ENCODE data around the gene CCND3.
A peak's percentile ranks its signal among the peaks of the same experiment; 100 is the strongest.

CCND3 gene

GRCh38 chr6:41935685-41936072 is 5.9 kb downstream of the CCND3 start:
- no peak overlapping the region for H3K27ac ChIP-seq
- TF ChIP-seq FOXP2 (optimal IDR thresholded peaks at IDR 0.05; ENCODE audit: control extremely low read depth, extremely low read length, insufficient read depth): no peak
- TF ChIP-seq POLR2AphosphoS5 (IDR thresholded peaks at IDR 0.05; ENCODE audit: borderline replicate concordance, low read depth, low read length): 0 out of 2 replicates have a peak, but pooled peaks have one; percentile 11
- TF ChIP-seq EZH2 (IDR thresholded peaks at IDR 0.05): no peak
- no peak for DNase-seq (ENCODE audit: low read depth, low spot score)
- no peak overlapping the region for H3K4me3 ChIP-seq
- H3K9ac ChIP-seq (ENCODE audit: insufficient read length): no peak overlapping the region
- peaks cover 58% of the 10 kb centered on the region for H3K36me3 ChIP-seq (ENCODE audit: insufficient read depth, low read length)
- no peaks in the 10 kb centered on the region for H3K9me3 ChIP-seq (ENCODE audit: low read depth, low read length)

- Histone ChIP-seq H3K27ac (no peak overlapping the region), H3K9ac (ENCODE audit: insufficient read length) (no peak overlapping the region), H3K4me3 (no peak overlapping the region), H3K36me3 (ENCODE audit: insufficient read depth, low read length) (peaks cover 63% of the 10 kb centered on the region), H3K9me3 (ENCODE audit: low read depth, low read length) (no peaks in the 10 kb centered on the region)
- no peak for DNase-seq (ENCODE audit: low read depth, low spot score)
- TF ChIP-seq POLR2AphosphoS5 (IDR thresholded peaks at IDR 0.05; ENCODE audit: borderline replicate concordance, low read depth, low read length): peak; percentile 6; the same call in 1 of the 2 replicates
- TF ChIP-seq EZH2 (IDR thresholded peaks at IDR 0.05): no peak
- TF ChIP-seq FOXP2 (optimal IDR thresholded peaks at IDR 0.05; ENCODE audit: control extremely low read depth, extremely low read length, insufficient read depth): no peak
These were observed 6.4 kb downstream of the CCND3 start for GRCh38 chr6:41935193-41935574.

- DNase-seq (ENCODE audit: low read depth, low spot score): no peak
- H3K9me3 ChIP-seq (ENCODE audit: low read depth, low read length): no peaks in the 10 kb centered on the region
- peak overlapping the region; percentile 46; the same call in 1 of the 2 replicates for H3K27ac ChIP-seq
- peaks cover 70% of the 10 kb centered on the region for H3K36me3 ChIP-seq (ENCODE audit: insufficient read depth, low read length)
- H3K4me3 ChIP-seq: no peak overlapping the region
- TF ChIP-seq POLR2AphosphoS5 (IDR thresholded peaks at IDR 0.05; ENCODE audit: borderline replicate concordance, low read depth, low read length) (peak; percentile 33; the same call in 1 of the 2 replicates), EZH2 (IDR thresholded peaks at IDR 0.05) (no peak), FOXP2 (optimal IDR thresholded peaks at IDR 0.05; ENCODE audit: control extremely low read depth, extremely low read length, insufficient read depth) (no peak)
- no peak overlapping the region for H3K9ac ChIP-seq (ENCODE audit: insufficient read length)
These were observed 7.1 kb downstream of the CCND3 start for GRCh38 chr6:41934278-41935192.

GRCh38 chr6:41932378-41932777 is 9.2 kb downstream of the CCND3 start:
- no peak for DNase-seq (ENCODE audit: low read depth, low spot score)
- peaks cover 91% of the 10 kb centered on the region for H3K36me3 ChIP-seq (ENCODE audit: insufficient read depth, low read length)
- TF ChIP-seq EZH2 (IDR thresholded peaks at IDR 0.05) (no peak), FOXP2 (optimal IDR thresholded peaks at IDR 0.05; ENCODE audit: control extremely low read depth, extremely low read length, insufficient read depth) (no peak), POLR2AphosphoS5 (IDR thresholded peaks at IDR 0.05; ENCODE audit: borderline replicate concordance, low read depth, low read length) (no peak)
- no peak overlapping the region for H3K4me3 ChIP-seq
- no peak overlapping the region for H3K9ac ChIP-seq (ENCODE audit: insufficient read length)
- no peak overlapping the region for H3K27ac ChIP-seq
- no peaks in the 10 kb centered on the region for H3K9me3 ChIP-seq (ENCODE audit: low read depth, low read length)

GRCh38 chr6:41931792-41932191 is 9.8 kb downstream of the CCND3 start:
- Histone ChIP-seq H3K9ac (ENCODE audit: insufficient read length) (no peak overlapping the region), H3K4me3 (no peak overlapping the region), H3K36me3 (ENCODE audit: insufficient read depth, low read length) (peaks cover 97% of the 10 kb centered on the region), H3K9me3 (ENCODE audit: low read depth, low read length) (no peaks in the 10 kb centered on the region), H3K27ac (no peak overlapping the region)
- DNase-seq (ENCODE audit: low read depth, low spot score): no peak
- TF ChIP-seq FOXP2 (optimal IDR thresholded peaks at IDR 0.05; ENCODE audit: control extremely low read depth, extremely low read length, insufficient read depth) (no peak), EZH2 (IDR thresholded peaks at IDR 0.05) (no peak), POLR2AphosphoS5 (IDR thresholded peaks at IDR 0.05; ENCODE audit: borderline replicate concordance, low read depth, low read length) (no peak)

GRCh38 chr6:41929924-41930323 is 11.7 kb downstream of the CCND3 start:
- H3K36me3 ChIP-seq (ENCODE audit: insufficient read depth, low read length): peaks cover 93% of the 10 kb centered on the region
- no peak overlapping the region for H3K4me3 ChIP-seq
- TF ChIP-seq EZH2 (IDR thresholded peaks at IDR 0.05): no peak
- no peak for TF ChIP-seq POLR2AphosphoS5 (IDR thresholded peaks at IDR 0.05; ENCODE audit: borderline replicate concordance, low read depth, low read length)
- no peak for TF ChIP-seq FOXP2 (optimal IDR thresholded peaks at IDR 0.05; ENCODE audit: control extremely low read depth, extremely low read length, insufficient read depth)
- H3K9me3 ChIP-seq (ENCODE audit: low read depth, low read length): no peaks in the 10 kb centered on the region
- H3K9ac ChIP-seq (ENCODE audit: insufficient read length): no peak overlapping the region
- DNase-seq (ENCODE audit: low read depth, low spot score): no peak
- H3K27ac ChIP-seq: no peak overlapping the region

- peaks cover 90% of the 10 kb centered on the region for H3K36me3 ChIP-seq (ENCODE audit: insufficient read depth, low read length)
- no peak for TF ChIP-seq FOXP2 (optimal IDR thresholded peaks at IDR 0.05; ENCODE audit: control extremely low read depth, extremely low read length, insufficient read depth)
- no peak for TF ChIP-seq POLR2AphosphoS5 (IDR thresholded peaks at IDR 0.05; ENCODE audit: borderline replicate concordance, low read depth, low read length)
- no peak for TF ChIP-seq EZH2 (IDR thresholded peaks at IDR 0.05)
- no peak overlapping the region for H3K9ac ChIP-seq (ENCODE audit: insufficient read length)
- DNase-seq (ENCODE audit: low read depth, low spot score): no peak
- H3K27ac ChIP-seq: no peak overlapping the region
- H3K4me3 ChIP-seq: no peak overlapping the region
- H3K9me3 ChIP-seq (ENCODE audit: low read depth, low read length): no peaks in the 10 kb centered on the region
These were observed 14.4 kb downstream of the CCND3 start for GRCh38 chr6:41927253-41927652.

GRCh38 chr6:41922154-41922553 is 19.5 kb downstream of the CCND3 start:
- Histone ChIP-seq H3K4me3 (peak overlapping the region; percentile 84), H3K9me3 (ENCODE audit: low read depth, low read length) (no peaks in the 10 kb centered on the region), H3K36me3 (ENCODE audit: insufficient read depth, low read length) (peaks cover 39% of the 10 kb centered on the region), H3K9ac (ENCODE audit: insufficient read length) (peak overlapping the region; percentile 96), H3K27ac (no peak overlapping the region)
- no peak for TF ChIP-seq POLR2AphosphoS5 (IDR thresholded peaks at IDR 0.05; ENCODE audit: borderline replicate concordance, low read depth, low read length)
- no peak for TF ChIP-seq FOXP2 (optimal IDR thresholded peaks at IDR 0.05; ENCODE audit: control extremely low read depth, extremely low read length, insufficient read depth)
- TF ChIP-seq EZH2 (IDR thresholded peaks at IDR 0.05): no peak
- DNase-seq (ENCODE audit: low read depth, low spot score): no peak

All from SK-N-MC (cell line).